KMS-11 (cell line): ENCODE measurements around the gene TAF11.
"Not testable (repeated sequence)": the region's sequence is repeated elsewhere in the genome, so short reads cannot be mapped to it uniquely, and the experiment has no call there.

Experiments used
- H2AFZ ChIP-seq: fragments of 200-600 bp; sonication (generic); 2 replicates; pipeline ENCODE4 v1.6.1; 2016; ENCODE audit warnings: antibody characterized with exemption, mixed run types, low read depth
- H3K27ac ChIP-seq: fragments of 200-600 bp; sonication (generic); 2 replicates; pipeline ENCODE4 v1.6.1; 2016; ENCODE audit warnings: mild to moderate bottlenecking, mixed run types
- H3K27me3 ChIP-seq: fragments of 200-600 bp; sonication (generic); 2 replicates; pipeline ENCODE4 v1.6.1; 2017; ENCODE audit warnings: mild to moderate bottlenecking, low read depth, mixed run types, moderate library complexity; ENCODE audit not compliant: insufficient read depth
- H3K36me3 ChIP-seq: fragments of 200-600 bp; sonication (generic); 2 replicates; pipeline ENCODE4 v1.6.1; 2017; ENCODE audit warnings: mild to moderate bottlenecking, mixed run types; ENCODE audit not compliant: insufficient read depth
- H3K4me1 ChIP-seq: fragments of 200-600 bp; sonication (generic); 2 replicates; pipeline ENCODE4 v1.6.1; 2016; ENCODE audit warnings: mild to moderate bottlenecking, low read depth, mixed run types; ENCODE audit not compliant: poor library complexity, severe bottlenecking
- H3K4me2 ChIP-seq: fragments of 200-600 bp; sonication (generic); 2 replicates; pipeline ENCODE4 v1.7.0; 2016; ENCODE audit warnings: mild to moderate bottlenecking, mixed run types
- H3K4me3 ChIP-seq: fragments of 200-600 bp; sonication (generic); IDR thresholded peaks from 2 replicates; pipeline ENCODE4 v1.6.1; 2017; ENCODE audit warnings: low read depth, low read length, mixed read lengths; ENCODE audit not compliant: insufficient read depth
- H3K79me2 ChIP-seq: fragments of 200-600 bp; sonication (generic); 2 replicates; pipeline ENCODE4 v1.6.1; 2016; ENCODE audit warnings: low read depth, mixed run types; ENCODE audit not compliant: insufficient read depth
- H3K9ac ChIP-seq: fragments of 200-600 bp; sonication (generic); 2 replicates; pipeline ENCODE4 v1.6.1; 2016; ENCODE audit warnings: mild to moderate bottlenecking, mixed run types
- H4K20me1 ChIP-seq: fragments of 200-600 bp; sonication (generic); 2 replicates; pipeline ENCODE4 v1.6.1; 2016; ENCODE audit warnings: mild to moderate bottlenecking, mixed run types; ENCODE audit not compliant: insufficient read depth
- TF ChIP-seq, protein P1 (sequence below): fragments of 200-600 bp; sonication (generic); conservative IDR thresholded peaks from 2 replicates; pipeline ENCODE4 v1.6.1; 2017; ENCODE audit warnings: low read depth, mild to moderate bottlenecking, antibody characterized with exemption, low read length, moderate library complexity, mixed read lengths

Gene TAF11

GRCh38 chr6:34888514-34888856 is 643 bp upstream of the TAF11 start:
- H3K27ac ChIP-seq = peak overlapping the region; percentile 57
- no peaks in the 10 kb centered on the region for H3K36me3 ChIP-seq
- H3K27me3 ChIP-seq = no peaks in the 10 kb centered on the region
- no peaks in the 10 kb centered on the region for H4K20me1 ChIP-seq
- peak overlapping the region; percentile 75 for H3K4me2 ChIP-seq
- peak overlapping the region; percentile 81 for H2AFZ ChIP-seq
- peak overlapping the region; percentile 74 for H3K9ac ChIP-seq
- H3K79me2 ChIP-seq = peaks cover 44% of the 10 kb centered on the region
- TF ChIP-seq, protein P1, sequence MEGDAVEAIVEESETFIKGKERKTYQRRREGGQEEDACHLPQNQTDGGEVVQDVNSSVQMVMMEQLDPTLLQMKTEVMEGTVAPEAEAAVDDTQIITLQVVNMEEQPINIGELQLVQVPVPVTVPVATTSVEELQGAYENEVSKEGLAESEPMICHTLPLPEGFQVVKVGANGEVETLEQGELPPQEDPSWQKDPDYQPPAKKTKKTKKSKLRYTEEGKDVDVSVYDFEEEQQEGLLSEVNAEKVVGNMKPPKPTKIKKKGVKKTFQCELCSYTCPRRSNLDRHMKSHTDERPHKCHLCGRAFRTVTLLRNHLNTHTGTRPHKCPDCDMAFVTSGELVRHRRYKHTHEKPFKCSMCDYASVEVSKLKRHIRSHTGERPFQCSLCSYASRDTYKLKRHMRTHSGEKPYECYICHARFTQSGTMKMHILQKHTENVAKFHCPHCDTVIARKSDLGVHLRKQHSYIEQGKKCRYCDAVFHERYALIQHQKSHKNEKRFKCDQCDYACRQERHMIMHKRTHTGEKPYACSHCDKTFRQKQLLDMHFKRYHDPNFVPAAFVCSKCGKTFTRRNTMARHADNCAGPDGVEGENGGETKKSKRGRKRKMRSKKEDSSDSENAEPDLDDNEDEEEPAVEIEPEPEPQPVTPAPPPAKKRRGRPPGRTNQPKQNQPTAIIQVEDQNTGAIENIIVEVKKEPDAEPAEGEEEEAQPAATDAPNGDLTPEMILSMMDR = no peak
- peaks cover 23% of the 10 kb centered on the region for H3K4me1 ChIP-seq
- H3K4me3 ChIP-seq = no peak overlapping the region

- not testable (repeated sequence) for H2AFZ ChIP-seq, H3K9ac ChIP-seq, H4K20me1 ChIP-seq, H3K27me3 ChIP-seq, H3K4me2 ChIP-seq, H3K4me3 ChIP-seq, H3K36me3 ChIP-seq, H3K27ac ChIP-seq
- H3K4me1 ChIP-seq = peaks cover 20% of the 10 kb centered on the region
- H3K79me2 ChIP-seq = peaks cover 44% of the 10 kb centered on the region
These were observed 2.0 kb downstream of the TAF11 start for GRCh38 chr6:34885837-34886236.

GRCh38 chr6:34884996-34885395 is 2.8 kb downstream of the TAF11 start:
- TF ChIP-seq, protein P1 = no peak
- H3K79me2 ChIP-seq = peaks cover 36% of the 10 kb centered on the region
- H2AFZ ChIP-seq = no peak overlapping the region
- no peak overlapping the region for H3K4me2 ChIP-seq
- H3K9ac ChIP-seq = no peak overlapping the region
- no peaks in the 10 kb centered on the region for H3K36me3 ChIP-seq
- H3K27me3 ChIP-seq = no peaks in the 10 kb centered on the region
- H4K20me1 ChIP-seq = no peaks in the 10 kb centered on the region
- peaks cover 14% of the 10 kb centered on the region for H3K4me1 ChIP-seq
- H3K27ac ChIP-seq = no peak overlapping the region
- H3K4me3 ChIP-seq = no peak overlapping the region

DNA sequence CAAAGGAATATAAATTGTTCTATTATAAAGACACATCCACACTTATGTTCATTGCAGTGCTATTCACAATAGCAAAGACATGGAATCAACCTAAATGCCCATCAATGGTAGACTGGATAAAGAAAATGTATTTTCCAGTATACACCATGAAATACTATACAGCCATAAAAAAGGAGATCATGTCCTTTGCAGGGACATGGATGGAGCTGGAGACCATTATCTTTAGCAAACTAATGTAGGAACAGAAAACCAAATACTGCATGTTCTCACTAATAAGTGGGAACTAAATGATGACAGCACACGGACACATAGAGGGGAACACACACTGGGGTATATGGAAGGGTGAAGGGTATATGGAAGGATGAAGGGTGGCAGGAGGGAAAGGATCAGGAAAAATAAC is 3.8 kb downstream of the TAF11 start:
- Histone ChIP-seq H3K4me1 (peaks cover 21% of the 10 kb centered on the region), H3K79me2 (peaks cover 35% of the 10 kb centered on the region)
- H3K36me3 ChIP-seq, H2AFZ ChIP-seq, H3K27me3 ChIP-seq, H3K27ac ChIP-seq, H3K4me2 ChIP-seq, H4K20me1 ChIP-seq, H3K4me3 ChIP-seq, H3K9ac ChIP-seq: not testable (repeated sequence)

GRCh38 chr6:34877869-34878485 is 9.9 kb downstream of the TAF11 start:
- no peak overlapping the region for H3K4me3 ChIP-seq
- peaks cover 13% of the 10 kb centered on the region for H3K4me1 ChIP-seq
- H3K27ac ChIP-seq = no peak overlapping the region
- H3K27me3 ChIP-seq = no peaks in the 10 kb centered on the region
- H3K4me2 ChIP-seq = no peak overlapping the region
- no peaks in the 10 kb centered on the region for H3K79me2 ChIP-seq
- no peaks in the 10 kb centered on the region for H4K20me1 ChIP-seq
- H3K36me3 ChIP-seq = no peaks in the 10 kb centered on the region; the same call in 1 of the 2 replicates
- no peak overlapping the region for H2AFZ ChIP-seq
- TF ChIP-seq, protein P1 = no peak
- no peak overlapping the region for H3K9ac ChIP-seq
